ENCODE data around the gene EGLN1. TPM values are rescaled to one million over a fixed set of nuclear protein-coding genes. Genes with fewer than 3 reads are reported as not detected.
A peak's percentile ranks its signal among the peaks of the same experiment; 100 is the strongest.

The EGLN1 gene
- total RNA-seq, 1 experiment from 2014 or later: 27.1 TPM

DNA sequence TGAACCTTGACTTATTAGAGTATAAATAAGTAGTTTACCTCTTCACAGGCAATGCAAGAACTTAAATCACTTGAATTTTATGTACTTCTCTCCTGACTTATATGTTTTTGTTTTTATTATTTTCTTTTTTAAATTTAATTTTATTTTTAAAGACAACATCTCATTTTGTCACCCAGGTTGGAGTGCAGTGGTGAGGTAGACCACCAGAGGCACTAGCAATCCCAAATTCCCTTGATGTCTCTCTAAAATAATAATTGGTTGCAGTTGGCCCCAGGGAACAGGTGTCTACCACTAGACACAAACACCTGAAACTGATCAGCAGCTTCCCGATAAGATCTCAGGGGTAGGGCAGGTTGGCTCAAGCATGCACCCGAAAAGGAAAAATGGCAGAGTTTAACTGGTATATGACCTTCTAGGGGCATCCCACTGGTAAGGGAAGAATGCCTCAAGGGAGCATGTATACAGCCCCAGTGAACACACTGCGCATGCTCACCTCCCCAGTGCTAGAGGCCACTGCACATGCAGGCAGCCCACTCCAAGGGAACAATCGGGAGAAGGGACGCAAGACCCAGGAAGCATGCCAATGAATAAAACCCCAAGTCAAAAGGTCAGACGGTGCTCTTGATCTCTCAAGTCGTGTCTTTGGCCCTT, 99.1 kb downstream of the EGLN1 start:
- CTCF ChIA-PET: no interaction called here
- no peaks in the 10 kb centered on the region for H3K9me2 ChIP-seq (ENCODE audit: insufficient read depth)
- no peaks in the 10 kb centered on the region for H3K36me3 ChIP-seq (ENCODE audit: control insufficient read depth in 1 of 2, insufficient read depth in 2 of 2, low read length in 2 of 2)
- H3K9ac ChIP-seq (ENCODE audit: low read length): no peak overlapping the region
- RAD21 ChIA-PET (ENCODE audit: low non-redundant PET in 1 of 2, low total read pairs in 2 of 2, uncharacterized antibody in 2 of 2, unreplicated experiment in 2 of 2): no interaction called here
- no peaks in the 10 kb centered on the region for H3K27me3 ChIP-seq (ENCODE audit: insufficient read depth, low read length)
- no TSS peak for BruUV-seq (replicated peaks)
- H2AFZ ChIP-seq (ENCODE audit: low read depth, low read length, poor library complexity, severe bottlenecking): no peak overlapping the region
- ATAC-seq: no peak
- no peak overlapping the region for H3K27ac ChIP-seq (ENCODE audit: low read depth, low read length)
- H3K79me2 ChIP-seq (ENCODE audit: insufficient read depth, low read length): no peaks in the 10 kb centered on the region
- H4K20me1 ChIP-seq (ENCODE audit: insufficient read depth): no peaks in the 10 kb centered on the region
- no peak for DNase-seq (ENCODE audit: low read depth, low spot score)
- POLR2A ChIA-PET: no interaction called here
- H3K4me3 ChIP-seq (replicated peaks in 1 of 2; ENCODE audit: low read depth in 1 of 2, low read length in 2 of 2): no peak overlapping the region
- no peak overlapping the region for H3K4me2 ChIP-seq (ENCODE audit: low read length)
- intact Hi-C loops (cut with micrococcal nuclease): no loop called here
- H3K4me1 ChIP-seq (ENCODE audit: control insufficient read depth in 1 of 2, insufficient read depth in 2 of 2, low read length in 2 of 2): no peaks in the 10 kb centered on the region
- TF ChIP-seq, protein P1, sequence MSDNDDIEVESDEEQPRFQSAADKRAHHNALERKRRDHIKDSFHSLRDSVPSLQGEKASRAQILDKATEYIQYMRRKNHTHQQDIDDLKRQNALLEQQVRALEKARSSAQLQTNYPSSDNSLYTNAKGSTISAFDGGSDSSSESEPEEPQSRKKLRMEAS (IDR thresholded peaks at IDR 0.05): no peak
- TF ChIP-seq, protein P2, sequence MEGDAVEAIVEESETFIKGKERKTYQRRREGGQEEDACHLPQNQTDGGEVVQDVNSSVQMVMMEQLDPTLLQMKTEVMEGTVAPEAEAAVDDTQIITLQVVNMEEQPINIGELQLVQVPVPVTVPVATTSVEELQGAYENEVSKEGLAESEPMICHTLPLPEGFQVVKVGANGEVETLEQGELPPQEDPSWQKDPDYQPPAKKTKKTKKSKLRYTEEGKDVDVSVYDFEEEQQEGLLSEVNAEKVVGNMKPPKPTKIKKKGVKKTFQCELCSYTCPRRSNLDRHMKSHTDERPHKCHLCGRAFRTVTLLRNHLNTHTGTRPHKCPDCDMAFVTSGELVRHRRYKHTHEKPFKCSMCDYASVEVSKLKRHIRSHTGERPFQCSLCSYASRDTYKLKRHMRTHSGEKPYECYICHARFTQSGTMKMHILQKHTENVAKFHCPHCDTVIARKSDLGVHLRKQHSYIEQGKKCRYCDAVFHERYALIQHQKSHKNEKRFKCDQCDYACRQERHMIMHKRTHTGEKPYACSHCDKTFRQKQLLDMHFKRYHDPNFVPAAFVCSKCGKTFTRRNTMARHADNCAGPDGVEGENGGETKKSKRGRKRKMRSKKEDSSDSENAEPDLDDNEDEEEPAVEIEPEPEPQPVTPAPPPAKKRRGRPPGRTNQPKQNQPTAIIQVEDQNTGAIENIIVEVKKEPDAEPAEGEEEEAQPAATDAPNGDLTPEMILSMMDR (IDR thresholded peaks at IDR 0.05 in 2 of 3, conservative IDR thresholded peaks at IDR 0.05 in 1 of 3; ENCODE audit: borderline replicate concordance in 1 of 3, insufficient read depth in 1 of 3, low read depth in 2 of 3, low read length in 2 of 3): peak in 2 of 3 experiments; percentile 22 to 31; a peak in 4 of 6 replicates
- no peaks in the 10 kb centered on the region for H3K9me3 ChIP-seq (ENCODE audit: control insufficient read depth in 1 of 2, insufficient read depth in 1 of 2, low read depth in 1 of 2, low read length in 2 of 2)

DNA sequence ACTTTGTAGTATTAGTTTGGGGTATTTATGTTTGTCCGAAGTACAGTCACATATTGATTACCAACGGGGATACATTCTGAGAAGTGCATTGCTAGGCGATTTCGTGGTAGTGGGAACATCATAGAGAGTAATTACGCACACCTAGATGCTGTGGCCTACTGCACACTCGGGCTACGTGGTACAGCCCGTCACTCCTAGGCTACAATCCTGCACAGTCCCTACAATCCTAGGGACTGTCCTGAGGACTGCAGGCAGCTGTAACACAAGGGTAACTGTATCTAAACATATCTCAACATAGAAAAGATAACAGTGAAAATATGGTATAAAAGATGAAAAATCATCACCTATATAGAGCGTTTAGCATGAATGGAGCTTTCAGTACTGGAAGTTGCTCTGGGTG, 103.0 kb downstream of the EGLN1 start:
- Histone ChIP-seq H3K4me2 (ENCODE audit: low read length) (no peak overlapping the region), H3K36me3 (ENCODE audit: control insufficient read depth in 1 of 2, insufficient read depth in 2 of 2, low read length in 2 of 2) (no peaks in the 10 kb centered on the region), H2AFZ (ENCODE audit: low read depth, low read length, poor library complexity, severe bottlenecking) (no peak overlapping the region), H3K27ac (ENCODE audit: low read depth, low read length) (no peak overlapping the region), H3K9me3 (ENCODE audit: control insufficient read depth in 1 of 2, insufficient read depth in 1 of 2, low read depth in 1 of 2, low read length in 2 of 2) (no peaks in the 10 kb centered on the region), H3K9ac (ENCODE audit: low read length) (no peak overlapping the region), H4K20me1 (ENCODE audit: insufficient read depth) (no peaks in the 10 kb centered on the region), H3K79me2 (ENCODE audit: insufficient read depth, low read length) (no peaks in the 10 kb centered on the region), H3K9me2 (ENCODE audit: insufficient read depth) (no peaks in the 10 kb centered on the region), H3K4me3 (replicated peaks in 1 of 2; ENCODE audit: low read depth in 1 of 2, low read length in 2 of 2) (no peak overlapping the region), H3K27me3 (ENCODE audit: insufficient read depth, low read length) (no peaks in the 10 kb centered on the region), H3K4me1 (ENCODE audit: control insufficient read depth in 1 of 2, insufficient read depth in 2 of 2, low read length in 2 of 2) (peaks cover 0 to 3% of the 10 kb centered on the region in 2 experiments; a peak in 2 of 4 replicates)
- BruUV-seq (replicated peaks): no TSS peak
- no peak for DNase-seq (ENCODE audit: low read depth, low spot score)
- intact Hi-C loops (cut with micrococcal nuclease): no loop called here
- ChIA-PET CTCF (no interaction called here), RAD21 (ENCODE audit: low non-redundant PET in 1 of 2, low total read pairs in 2 of 2, uncharacterized antibody in 2 of 2, unreplicated experiment in 2 of 2) (no interaction called here), POLR2A (no interaction called here)
- ATAC-seq: no peak
- TF ChIP-seq, protein P3, sequence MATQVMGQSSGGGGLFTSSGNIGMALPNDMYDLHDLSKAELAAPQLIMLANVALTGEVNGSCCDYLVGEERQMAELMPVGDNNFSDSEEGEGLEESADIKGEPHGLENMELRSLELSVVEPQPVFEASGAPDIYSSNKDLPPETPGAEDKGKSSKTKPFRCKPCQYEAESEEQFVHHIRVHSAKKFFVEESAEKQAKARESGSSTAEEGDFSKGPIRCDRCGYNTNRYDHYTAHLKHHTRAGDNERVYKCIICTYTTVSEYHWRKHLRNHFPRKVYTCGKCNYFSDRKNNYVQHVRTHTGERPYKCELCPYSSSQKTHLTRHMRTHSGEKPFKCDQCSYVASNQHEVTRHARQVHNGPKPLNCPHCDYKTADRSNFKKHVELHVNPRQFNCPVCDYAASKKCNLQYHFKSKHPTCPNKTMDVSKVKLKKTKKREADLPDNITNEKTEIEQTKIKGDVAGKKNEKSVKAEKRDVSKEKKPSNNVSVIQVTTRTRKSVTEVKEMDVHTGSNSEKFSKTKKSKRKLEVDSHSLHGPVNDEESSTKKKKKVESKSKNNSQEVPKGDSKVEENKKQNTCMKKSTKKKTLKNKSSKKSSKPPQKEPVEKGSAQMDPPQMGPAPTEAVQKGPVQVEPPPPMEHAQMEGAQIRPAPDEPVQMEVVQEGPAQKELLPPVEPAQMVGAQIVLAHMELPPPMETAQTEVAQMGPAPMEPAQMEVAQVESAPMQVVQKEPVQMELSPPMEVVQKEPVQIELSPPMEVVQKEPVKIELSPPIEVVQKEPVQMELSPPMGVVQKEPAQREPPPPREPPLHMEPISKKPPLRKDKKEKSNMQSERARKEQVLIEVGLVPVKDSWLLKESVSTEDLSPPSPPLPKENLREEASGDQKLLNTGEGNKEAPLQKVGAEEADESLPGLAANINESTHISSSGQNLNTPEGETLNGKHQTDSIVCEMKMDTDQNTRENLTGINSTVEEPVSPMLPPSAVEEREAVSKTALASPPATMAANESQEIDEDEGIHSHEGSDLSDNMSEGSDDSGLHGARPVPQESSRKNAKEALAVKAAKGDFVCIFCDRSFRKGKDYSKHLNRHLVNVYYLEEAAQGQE (IDR thresholded peaks at IDR 0.05; ENCODE audit: low read depth): no peak
- TF ChIP-seq TCF7L2 (IDR thresholded peaks at IDR 0.05; ENCODE audit: borderline replicate concordance, extremely low read depth, insufficient read depth, insufficient read length) (no peak), YY1 (IDR thresholded peaks at IDR 0.05; ENCODE audit: extremely low read depth, insufficient replicate concordance, low read depth, low read length) (no peak), ZNF274 (IDR thresholded peaks at IDR 0.05; ENCODE audit: low read depth, low read length) (no peak), RAD21 (IDR thresholded peaks at IDR 0.05; ENCODE audit: low read depth) (no peak), EZH2 (IDR thresholded peaks at IDR 0.05) (no peak), SRF (IDR thresholded peaks at IDR 0.05; ENCODE audit: low read depth) (no peak), CBX3 (IDR thresholded peaks at IDR 0.05; ENCODE audit: low read depth) (no peak), FOSL1 (IDR thresholded peaks at IDR 0.05; ENCODE audit: low read depth) (no peak), JUND (IDR thresholded peaks at IDR 0.05) (no peak), POLR2AphosphoS5 (IDR thresholded peaks at IDR 0.05; ENCODE audit: low read depth, low read length) (no peak)
- TF ChIP-seq, protein P1 (IDR thresholded peaks at IDR 0.05): no peak
- TF ChIP-seq, protein P4, sequence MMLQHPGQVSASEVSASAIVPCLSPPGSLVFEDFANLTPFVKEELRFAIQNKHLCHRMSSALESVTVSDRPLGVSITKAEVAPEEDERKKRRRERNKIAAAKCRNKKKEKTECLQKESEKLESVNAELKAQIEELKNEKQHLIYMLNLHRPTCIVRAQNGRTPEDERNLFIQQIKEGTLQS (IDR thresholded peaks at IDR 0.05): no peak

Data from HCT116 (cell line).